Measurements from ENCODE around the gene FNDC3B.

DNA sequence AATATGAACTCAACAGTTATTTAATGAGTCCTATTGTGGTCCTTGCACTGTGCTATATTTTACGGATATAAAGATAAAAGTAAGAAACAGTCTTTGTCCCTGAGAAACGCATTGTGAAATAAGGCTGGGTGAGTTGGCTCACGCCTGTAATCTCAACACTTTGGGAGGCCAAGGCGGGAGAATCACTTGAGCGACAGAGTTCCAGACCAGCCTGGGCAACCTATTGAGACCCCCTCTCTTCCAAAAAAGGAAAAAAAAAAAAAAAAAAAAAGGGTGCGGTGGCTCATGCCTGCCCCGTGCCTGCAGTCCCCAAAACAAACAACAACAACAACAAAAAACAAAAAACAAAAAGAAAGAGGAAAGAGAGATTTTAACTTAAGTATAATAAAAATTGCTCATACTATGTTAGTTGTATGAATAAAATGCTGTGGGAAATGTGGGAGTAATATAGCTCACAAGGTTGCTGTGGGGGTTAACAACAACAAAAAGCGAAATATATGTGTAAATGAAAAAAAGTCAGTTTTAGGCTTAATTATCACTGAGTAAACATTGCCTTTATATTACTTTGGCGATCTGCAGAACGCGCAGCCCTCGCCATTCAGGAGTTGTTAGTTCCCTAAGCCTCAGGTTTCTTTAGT is 461 bp upstream of the FNDC3B start:
- TF ChIP-seq, protein P1, sequence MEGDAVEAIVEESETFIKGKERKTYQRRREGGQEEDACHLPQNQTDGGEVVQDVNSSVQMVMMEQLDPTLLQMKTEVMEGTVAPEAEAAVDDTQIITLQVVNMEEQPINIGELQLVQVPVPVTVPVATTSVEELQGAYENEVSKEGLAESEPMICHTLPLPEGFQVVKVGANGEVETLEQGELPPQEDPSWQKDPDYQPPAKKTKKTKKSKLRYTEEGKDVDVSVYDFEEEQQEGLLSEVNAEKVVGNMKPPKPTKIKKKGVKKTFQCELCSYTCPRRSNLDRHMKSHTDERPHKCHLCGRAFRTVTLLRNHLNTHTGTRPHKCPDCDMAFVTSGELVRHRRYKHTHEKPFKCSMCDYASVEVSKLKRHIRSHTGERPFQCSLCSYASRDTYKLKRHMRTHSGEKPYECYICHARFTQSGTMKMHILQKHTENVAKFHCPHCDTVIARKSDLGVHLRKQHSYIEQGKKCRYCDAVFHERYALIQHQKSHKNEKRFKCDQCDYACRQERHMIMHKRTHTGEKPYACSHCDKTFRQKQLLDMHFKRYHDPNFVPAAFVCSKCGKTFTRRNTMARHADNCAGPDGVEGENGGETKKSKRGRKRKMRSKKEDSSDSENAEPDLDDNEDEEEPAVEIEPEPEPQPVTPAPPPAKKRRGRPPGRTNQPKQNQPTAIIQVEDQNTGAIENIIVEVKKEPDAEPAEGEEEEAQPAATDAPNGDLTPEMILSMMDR (IDR thresholded peaks at IDR 0.05; ENCODE audit: low read depth, low read length) = no peak
- TF ChIP-seq POLR2A (IDR thresholded peaks at IDR 0.05; ENCODE audit: extremely low read depth, insufficient read length) = no peak
- TF ChIP-seq, protein P2, sequence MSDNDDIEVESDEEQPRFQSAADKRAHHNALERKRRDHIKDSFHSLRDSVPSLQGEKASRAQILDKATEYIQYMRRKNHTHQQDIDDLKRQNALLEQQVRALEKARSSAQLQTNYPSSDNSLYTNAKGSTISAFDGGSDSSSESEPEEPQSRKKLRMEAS (IDR thresholded peaks at IDR 0.05; ENCODE audit: low read depth, low read length) = no peak
